Kidney (tissue), 14 donors: Measurements from ENCODE around the gene ERC2. TPM values are rescaled to one million over a fixed set of nuclear protein-coding genes. Genes with fewer than 3 reads are reported as not detected.
A peak's percentile ranks its signal among the peaks of the same experiment; 100 is the strongest.

ENCODE experiments used
- DNase-seq, 5 donors: peaks; one replicate each; pipeline ENCODE4 v3.0.0-alpha.2; 2013 to 2020
- FAIRE-seq: peaks from 2 replicates; lab custom pipeline; 2012; peaks lifted over from hg19 to GRCh38; lab: Jason Lieb, UNC
- H3K27ac ChIP-seq, 2 donors: one replicate each; pipeline ENCODE4 v1.7.0; 2013; ENCODE audit warnings: low read depth in 2 of 2, low read length in 2 of 2, inconsistent platforms in 1 of 2
- H3K27me3 ChIP-seq: one replicate; pipeline ENCODE4 v1.7.1; 2013; ENCODE audit warnings: low read length, inconsistent platforms; ENCODE audit not compliant: control insufficient read depth, insufficient read depth
- H3K36me3 ChIP-seq, 3 donors: one replicate each; pipeline versions ENCODE4 v1.7.0 to v1.7.1; 2013; ENCODE audit warnings: low read length in 3 of 3, control low read depth in 1 of 3, inconsistent platforms in 1 of 3; ENCODE audit not compliant: insufficient read depth in 3 of 3, control insufficient read depth in 2 of 3
- H3K4me1 ChIP-seq, 3 donors: one replicate each; pipeline versions ENCODE4 v1.7.0 to v1.7.1; 2013; ENCODE audit warnings: low read length in 3 of 3, inconsistent platforms in 1 of 3, low read depth in 1 of 3; ENCODE audit not compliant: control insufficient read depth in 2 of 3, insufficient read depth in 2 of 3
- H3K4me3 ChIP-seq, 3 donors: one replicate each; pipeline versions ENCODE4 v1.7.0 to v1.8.1; 2013; ENCODE audit warnings: low read length in 3 of 3, control low read depth in 1 of 3, inconsistent platforms in 1 of 3
- H3K9ac ChIP-seq, 3 donors: one replicate each; pipeline versions ENCODE4 v1.7.0 to v1.7.1; 2013; ENCODE audit warnings: low read length in 3 of 3, control low read depth in 1 of 3, inconsistent platforms in 1 of 3
- H3K9me3 ChIP-seq, 3 donors: one replicate each; pipeline versions ENCODE4 v1.7.0 to v1.7.1; 2013; ENCODE audit warnings: low read length in 3 of 3, control low read depth in 1 of 3, inconsistent platforms in 1 of 3; ENCODE audit not compliant: control insufficient read depth in 2 of 3, insufficient read depth in 1 of 3
- intact Hi-C: fragments of 100-400 bp; cut with DNase I; formaldehyde crosslinking; loops from one replicate; pipeline ENCODE4 v1.11.1; 2022
- polyA plus RNA-seq: library from polyadenylated mRNA; stranded (reverse); fragments of 350-450 nt; fragmentation: Illumina TruSeq; extraction: RNeasy Lipid Tissue Mini Kit (QIAGEN cat#74804); gene quantifications from one replicate; pipeline ENCODE4 v1.2.3, GENCODE V29; 2014; ENCODE audit warnings: low read depth, low replicate concordance; ENCODE audit not compliant: insufficient read depth
- total RNA-seq: library from RNA; stranded (reverse); fragmentation: NEBNext Ultra II Directional; extraction: Animal tissue kit (Norgen Biotek cat#: 25700); gene quantifications from one replicate; pipeline ENCODE4 v1.2.1, GENCODE V29; 2021
- TF ChIP-seq, protein P1 (sequence below): IDR thresholded peaks from 3 replicates; pipeline ENCODE4 v1.5.1; 2012; ENCODE audit warnings: mild to moderate bottlenecking, moderate library complexity, borderline replicate concordance; ENCODE audit not compliant: insufficient read depth; ENCODE audit errors: extremely low read depth
- donor health status: control.
- donor health status: control.
- donor health status: control.
- donor health status: control.
- donor health status: control.
- donor health status: DM: yes; HTN: yes; CAD: no.
- donor health status: Normal renal cell carcinoma (clear cell type).

Gene ERC2
- total and polyA plus RNA-seq, 2 donors from 2014 or later = 0.92 to 3.8 TPM

DNA sequence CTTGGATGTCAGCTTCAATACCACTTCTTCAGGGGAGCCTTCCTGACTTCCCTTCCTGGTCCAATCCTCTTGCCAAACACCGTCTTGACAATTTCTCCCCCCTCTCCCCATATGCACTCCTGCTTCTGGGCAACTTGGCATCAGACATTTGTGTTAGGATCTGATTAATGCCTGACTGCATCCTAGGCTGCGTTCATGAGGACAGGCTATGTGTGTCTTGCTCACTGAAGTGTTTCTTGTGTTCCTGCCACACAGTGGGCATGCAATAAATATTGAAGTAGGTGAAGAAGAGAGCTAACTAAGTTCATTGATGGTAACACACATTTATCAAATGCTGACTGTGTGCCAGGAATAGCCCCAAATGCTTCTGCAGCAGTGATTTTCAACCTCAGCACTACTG, 944.8 kb downstream of the ERC2 start:
- Histone ChIP-seq H3K4me1 (peaks cover 0 to 9% (median 4%) of the 10 kb centered on the region in 3 donors), H3K4me3 (no peak overlapping the region), H3K9me3 (no peaks in the 10 kb centered on the region), H3K36me3 (no peaks in the 10 kb centered on the region), H3K9ac (no peak overlapping the region), H3K27me3 (no peaks in the 10 kb centered on the region), H3K27ac (no peak overlapping the region)
- FAIRE-seq (no peak), DNase-seq (no peak)
- TF ChIP-seq, protein P1, sequence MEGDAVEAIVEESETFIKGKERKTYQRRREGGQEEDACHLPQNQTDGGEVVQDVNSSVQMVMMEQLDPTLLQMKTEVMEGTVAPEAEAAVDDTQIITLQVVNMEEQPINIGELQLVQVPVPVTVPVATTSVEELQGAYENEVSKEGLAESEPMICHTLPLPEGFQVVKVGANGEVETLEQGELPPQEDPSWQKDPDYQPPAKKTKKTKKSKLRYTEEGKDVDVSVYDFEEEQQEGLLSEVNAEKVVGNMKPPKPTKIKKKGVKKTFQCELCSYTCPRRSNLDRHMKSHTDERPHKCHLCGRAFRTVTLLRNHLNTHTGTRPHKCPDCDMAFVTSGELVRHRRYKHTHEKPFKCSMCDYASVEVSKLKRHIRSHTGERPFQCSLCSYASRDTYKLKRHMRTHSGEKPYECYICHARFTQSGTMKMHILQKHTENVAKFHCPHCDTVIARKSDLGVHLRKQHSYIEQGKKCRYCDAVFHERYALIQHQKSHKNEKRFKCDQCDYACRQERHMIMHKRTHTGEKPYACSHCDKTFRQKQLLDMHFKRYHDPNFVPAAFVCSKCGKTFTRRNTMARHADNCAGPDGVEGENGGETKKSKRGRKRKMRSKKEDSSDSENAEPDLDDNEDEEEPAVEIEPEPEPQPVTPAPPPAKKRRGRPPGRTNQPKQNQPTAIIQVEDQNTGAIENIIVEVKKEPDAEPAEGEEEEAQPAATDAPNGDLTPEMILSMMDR = no peak
- intact Hi-C loops = no loop called here

DNA sequence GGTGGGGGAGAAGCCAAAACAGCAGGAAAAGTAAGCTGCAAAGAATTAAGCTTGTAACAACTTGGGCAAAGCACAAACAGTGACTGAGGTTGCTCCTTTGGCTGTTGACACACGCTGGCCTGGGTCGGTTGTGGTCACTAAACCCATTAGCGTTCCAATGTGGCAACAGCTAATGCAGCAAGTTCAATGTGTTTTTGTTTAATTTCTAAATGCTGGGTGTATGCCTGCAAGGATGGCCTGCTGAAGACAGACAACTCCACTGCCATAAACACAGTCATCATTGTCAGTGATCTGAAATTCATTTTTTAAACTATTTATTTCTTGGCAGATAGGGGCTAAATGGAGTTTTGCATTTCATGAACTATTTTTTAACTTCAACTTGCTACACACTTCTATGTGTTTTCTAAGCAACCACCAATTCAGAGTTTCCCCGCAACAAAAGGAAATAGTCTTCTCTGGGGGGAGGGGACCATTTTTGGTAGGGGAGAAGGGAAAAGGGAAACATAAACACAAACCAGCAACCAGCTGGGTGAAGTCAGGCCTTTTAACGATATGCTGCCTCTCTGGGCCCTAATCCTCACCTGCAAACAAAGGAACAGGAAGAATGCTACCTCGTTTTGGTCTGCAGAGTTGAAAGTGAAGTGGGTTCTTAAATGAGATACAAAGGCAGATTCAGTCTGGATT, 946.4 kb downstream of the ERC2 start:
- no peak for FAIRE-seq
- TF ChIP-seq, protein P1 = no peak
- no peaks in the 10 kb centered on the region for H3K36me3 ChIP-seq
- H3K9me3 ChIP-seq = no peaks in the 10 kb centered on the region
- H3K27me3 ChIP-seq = no peaks in the 10 kb centered on the region
- peaks cover 0 to 9% (median 4%) of the 10 kb centered on the region in 3 donors for H3K4me1 ChIP-seq
- H3K27ac ChIP-seq = no peak overlapping the region
- DNase-seq = peak in 1 of 5 donors; percentile 68
- H3K4me3 ChIP-seq = no peak overlapping the region
- no peak overlapping the region for H3K9ac ChIP-seq
- intact Hi-C loops = no loop called here

DNA sequence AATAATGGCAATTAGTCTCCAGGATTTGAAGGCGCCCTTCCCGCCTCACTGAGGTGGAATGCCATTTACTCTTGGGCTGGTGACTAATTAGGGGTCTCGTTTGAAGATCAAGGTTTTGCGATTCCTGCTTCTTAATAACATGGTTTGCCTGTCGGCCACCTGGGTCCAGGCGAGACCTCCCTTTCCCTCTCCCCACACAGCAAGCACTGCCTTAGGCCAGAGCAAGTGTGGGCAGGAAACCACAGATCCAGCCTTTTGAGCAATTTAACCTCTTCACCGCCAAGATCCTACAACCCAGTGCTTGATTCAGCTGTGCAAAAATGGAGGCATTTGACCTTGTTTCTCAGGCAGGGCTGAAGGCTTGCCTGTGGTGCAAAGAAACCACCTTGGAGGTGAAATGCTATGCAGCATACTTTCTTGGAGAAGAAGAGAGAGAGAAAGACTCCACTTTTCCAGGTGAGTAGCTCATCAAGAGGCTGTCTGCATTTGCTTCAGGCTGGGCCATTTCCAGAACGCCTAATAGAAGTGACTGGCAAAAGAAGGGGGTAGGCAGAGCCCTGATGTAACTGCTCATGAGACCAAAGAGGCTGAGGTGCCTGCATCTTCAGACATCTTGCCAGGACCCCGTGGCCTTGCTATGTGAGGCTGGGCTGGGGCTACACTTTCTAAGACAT, 947.1 kb downstream of the ERC2 start:
- H3K9me3 ChIP-seq = no peaks in the 10 kb centered on the region
- H3K27ac ChIP-seq = no peak overlapping the region
- TF ChIP-seq, protein P1 = no peak
- no peak overlapping the region for H3K9ac ChIP-seq
- no peak for DNase-seq
- intact Hi-C loops = no loop called here
- H3K4me1 ChIP-seq = peaks cover 0 to 9% (median 4%) of the 10 kb centered on the region in 3 donors
- no peaks in the 10 kb centered on the region for H3K36me3 ChIP-seq
- no peak for FAIRE-seq
- H3K4me3 ChIP-seq = no peak overlapping the region
- H3K27me3 ChIP-seq = no peaks in the 10 kb centered on the region
